ENCODE data around the gene KRTAP5-6.
"Not testable (repeated sequence)": the region's sequence is repeated elsewhere in the genome, so short reads cannot be mapped to it uniquely, and the experiment has no call there.

The KRTAP5-6 gene

DNA sequence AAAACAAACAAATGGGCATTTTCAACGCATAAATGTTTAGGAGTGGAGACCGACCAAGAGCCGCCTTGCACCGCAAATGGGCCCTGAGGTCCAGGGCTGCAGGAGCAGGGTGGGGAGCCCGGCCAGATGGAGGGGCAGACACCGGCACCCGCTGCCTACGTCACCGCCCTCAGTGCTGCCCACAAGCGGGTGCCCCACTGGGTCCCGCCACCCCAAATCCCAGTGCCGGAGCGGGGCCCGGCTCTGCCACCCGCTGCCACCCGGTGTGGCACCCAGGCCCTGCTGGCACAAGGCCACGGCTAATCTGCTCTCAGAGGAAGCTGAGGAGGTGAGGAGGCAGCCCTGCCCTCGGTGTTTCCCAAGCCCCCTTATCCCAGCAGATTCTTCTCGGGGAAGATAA lies 13.8 kb upstream of the KRTAP5-6 start:
- in situ Hi-C loops (cut with MboI; ENCODE audit: low sequenced_read_pairs) = not testable (repeated sequence)

DNA sequence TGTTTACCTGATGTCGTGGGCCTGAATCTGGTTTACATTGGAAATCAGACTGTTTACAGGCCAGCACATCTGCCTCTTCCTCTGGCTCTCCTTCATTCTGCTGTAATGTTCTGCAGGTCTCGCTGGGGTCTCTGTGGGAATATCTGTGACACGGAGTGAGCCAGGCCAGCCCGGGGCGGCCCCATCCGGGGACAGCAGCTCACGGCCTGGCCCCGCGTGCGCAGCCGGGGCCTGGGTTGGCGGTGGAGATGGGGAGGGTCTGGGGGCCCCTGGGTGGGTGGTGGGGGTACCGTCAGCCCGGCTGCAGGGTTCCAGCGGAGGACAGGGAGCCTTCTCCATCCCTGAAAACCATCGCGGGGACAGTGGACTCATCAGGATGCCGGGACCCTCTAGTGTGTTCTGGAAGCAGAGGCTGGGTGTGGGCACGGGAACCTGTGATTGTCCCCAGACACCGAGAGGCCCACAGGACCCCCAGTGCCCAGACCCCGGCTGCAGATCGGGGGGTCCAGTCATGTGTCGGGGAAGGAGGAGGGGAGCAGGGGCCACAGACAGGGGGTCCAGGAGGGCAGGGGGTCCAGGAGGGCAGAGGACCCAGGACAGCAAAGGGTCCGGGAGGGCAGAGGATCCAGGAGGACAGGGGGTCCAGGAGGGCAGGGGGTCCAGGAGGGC lies 13.0 kb upstream of the KRTAP5-6 start:
- in situ Hi-C loops (cut with MboI; ENCODE audit: low sequenced_read_pairs) = not testable (repeated sequence)

DNA sequence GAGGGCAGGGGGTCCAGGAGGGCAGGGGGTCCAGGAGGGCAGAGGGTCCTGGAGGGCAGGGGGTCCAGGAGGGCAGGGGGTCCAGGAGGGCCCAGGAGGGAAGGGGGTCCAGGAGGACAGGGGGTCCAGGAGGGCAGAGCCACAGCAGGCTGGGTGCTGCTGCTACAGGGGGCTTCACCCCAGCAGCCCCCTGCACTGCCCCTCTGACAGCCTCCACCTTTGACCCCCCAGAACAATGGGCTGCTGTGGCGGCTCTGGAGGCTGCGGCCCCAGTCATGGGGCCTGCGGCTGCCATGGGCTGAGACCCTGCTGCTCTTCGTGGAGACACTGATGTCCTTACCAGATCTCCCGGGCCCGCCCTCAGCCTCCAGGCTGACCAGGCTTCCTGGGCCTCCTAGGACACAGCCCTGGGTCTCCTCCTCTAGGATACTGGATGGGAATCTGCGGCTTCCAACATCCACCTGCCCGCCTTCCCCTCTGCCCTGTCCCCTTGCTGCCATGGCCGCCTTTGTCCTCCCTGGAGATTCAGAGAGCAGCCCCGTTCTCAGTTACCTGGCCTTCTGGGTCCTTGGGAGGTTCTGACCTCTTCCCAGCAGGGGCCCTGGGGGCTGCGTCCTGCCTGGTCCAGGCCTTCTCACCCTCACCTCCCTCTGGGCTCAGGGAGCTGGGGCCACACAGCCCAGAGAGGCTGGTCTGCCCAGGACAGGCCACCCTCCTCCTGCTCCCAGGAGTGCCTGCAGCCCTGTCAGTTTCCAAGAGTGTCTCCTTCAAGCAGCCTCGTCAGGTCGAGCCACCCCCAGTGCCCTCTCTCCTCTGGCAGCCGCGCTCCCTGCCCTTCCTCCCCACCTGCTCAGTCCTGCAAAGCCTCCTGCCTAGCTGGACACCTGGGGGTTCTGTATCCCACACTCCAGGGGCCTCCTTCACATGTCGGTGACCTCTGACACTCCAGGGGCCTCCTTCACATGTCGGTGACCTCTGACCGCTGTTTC lies 11.8 kb upstream of the KRTAP5-6 start:
- in situ Hi-C loops (cut with MboI; ENCODE audit: low sequenced_read_pairs) = not testable (repeated sequence)

DNA sequence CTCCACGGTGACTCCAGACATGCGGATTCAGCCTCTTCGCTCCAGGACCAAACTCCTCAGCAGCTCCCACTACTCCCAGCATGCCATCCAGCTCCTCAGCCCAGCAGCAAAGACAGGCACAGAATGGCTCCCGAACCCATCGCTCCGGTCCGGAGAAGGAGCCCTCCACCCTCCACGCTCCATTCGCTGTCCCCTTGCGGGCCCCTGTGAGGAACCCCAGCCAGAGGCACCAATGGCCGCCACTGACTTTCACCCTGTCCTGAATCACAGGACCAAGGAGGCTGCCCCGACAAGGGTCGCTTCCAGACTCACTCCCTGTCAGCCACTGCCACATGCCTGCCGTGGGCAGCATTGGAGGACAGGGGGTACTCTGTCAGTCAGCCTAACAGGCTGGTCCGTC lies 10.8 kb upstream of the KRTAP5-6 start:
- in situ Hi-C loops (cut with MboI; ENCODE audit: low sequenced_read_pairs) = not testable (repeated sequence)

DNA sequence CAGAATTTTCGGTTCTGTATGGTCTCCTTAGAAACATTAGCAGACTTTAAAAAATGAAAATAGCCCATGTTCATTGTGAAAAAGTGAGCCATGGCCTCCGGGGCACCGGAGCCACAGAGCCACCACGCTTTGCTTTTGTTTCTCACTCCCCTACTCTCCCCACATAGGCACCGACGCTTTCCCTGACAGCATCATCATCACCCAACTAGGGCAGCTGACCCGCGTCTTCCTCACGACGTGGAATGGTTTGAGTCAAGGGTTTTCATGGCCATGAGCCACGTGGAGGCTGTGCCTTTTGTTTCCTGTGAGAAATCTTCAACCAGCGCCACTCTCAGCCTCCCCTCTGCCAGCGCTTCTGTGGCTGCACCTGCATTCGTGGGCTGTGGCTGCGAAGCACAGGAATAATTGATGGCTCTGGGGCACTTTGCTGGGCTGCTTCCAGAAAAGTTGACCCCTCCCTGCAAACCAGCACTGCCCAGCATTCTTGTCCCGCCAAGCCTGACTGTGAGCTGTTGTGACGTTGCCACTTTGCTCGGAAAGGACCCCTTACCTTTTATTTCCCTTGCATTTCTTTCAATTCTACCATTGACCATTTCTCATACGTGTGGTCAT lies 8.6 kb upstream of the KRTAP5-6 start:
- in situ Hi-C loops (cut with MboI; ENCODE audit: low sequenced_read_pairs) = not testable (repeated sequence)

DNA sequence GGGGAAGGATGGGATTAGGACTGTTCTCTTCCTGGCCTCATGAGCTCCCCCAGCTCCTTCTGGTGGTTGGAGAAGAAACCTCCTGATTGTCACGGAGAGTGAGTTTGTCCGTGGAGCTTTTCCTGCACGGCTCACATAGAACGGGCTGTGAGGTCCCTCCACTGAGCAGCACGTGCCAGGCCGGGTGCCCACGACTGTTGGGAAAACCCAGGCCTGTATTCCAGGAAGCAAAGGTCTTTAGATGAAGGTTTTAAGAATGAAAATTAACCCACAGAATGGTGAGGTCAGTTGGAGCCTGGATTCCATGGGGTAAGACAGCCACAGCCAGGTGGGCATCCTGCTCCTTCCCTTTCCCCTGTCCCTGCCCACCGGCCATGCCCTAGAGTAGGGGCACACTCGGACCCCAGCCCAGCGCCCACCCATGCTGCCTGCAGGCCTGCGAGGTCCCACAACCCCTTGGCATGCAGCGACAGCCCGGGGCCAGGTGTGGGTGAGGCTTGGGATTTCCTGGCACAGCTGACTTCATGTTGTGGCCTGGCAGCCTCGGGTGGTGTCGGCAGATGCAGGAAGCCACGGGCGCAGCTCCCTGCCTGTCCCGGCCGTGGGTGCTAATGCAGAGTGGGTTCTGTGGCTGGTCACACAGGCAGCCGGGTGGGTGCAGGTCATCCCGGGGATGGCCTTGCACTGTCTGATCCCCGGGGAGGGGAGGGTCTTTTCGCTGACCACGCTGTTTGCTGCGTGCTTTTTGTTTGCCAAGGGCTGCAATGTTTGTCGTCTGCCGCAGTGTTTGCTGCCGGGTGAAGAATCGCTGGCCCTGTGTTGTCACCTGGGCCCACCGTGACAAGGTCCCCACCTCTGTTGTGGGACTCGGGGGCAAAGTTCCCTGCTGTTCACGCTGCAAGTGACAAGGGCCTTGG lies 7.5 kb upstream of the KRTAP5-6 start:
- in situ Hi-C loops (cut with MboI; ENCODE audit: low sequenced_read_pairs) = not testable (repeated sequence)

DNA sequence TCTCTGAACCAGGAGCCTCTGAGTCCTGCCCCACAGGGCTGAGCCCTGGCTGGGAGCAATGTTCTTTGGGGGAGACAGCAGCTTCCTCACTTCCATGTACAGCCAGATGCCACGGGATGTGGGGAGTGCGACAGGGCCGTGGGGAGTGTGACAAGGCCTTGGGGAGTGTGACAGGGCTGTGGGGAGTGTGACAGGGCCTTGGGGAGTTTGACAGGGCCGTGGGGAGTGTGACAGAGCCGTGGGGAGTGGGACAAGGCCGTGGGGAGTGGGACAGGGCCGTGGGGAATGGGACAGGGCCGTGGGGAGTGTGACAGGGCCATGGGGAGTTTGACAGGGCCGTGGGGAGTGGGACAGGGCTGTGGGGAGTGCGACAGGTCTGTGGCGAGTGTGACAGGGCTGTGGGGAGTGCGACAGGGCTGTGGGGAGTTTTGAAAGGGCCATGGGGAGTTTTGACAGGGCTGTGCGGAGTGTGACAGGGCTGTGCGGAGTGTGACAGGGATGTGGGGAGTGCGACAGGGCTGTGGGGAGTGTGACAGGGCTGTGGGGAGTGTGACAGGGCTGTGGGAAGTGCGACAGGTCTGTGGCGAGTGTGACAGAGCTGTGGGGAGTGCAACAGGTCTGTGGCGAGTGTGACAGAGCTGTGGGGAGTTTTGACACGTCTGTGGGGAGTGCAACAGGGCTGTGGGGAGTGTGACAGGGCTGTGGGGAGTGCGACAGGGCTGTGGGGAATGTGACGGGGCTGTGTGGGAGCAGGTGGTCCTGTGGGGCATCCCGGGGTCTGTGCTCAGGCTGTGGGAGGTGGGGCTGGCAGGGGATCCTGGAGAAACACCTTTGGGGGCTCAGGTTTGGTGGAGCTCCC lies 6.6 kb upstream of the KRTAP5-6 start:
- in situ Hi-C loops (cut with MboI; ENCODE audit: low sequenced_read_pairs) = no loop called here

DNA sequence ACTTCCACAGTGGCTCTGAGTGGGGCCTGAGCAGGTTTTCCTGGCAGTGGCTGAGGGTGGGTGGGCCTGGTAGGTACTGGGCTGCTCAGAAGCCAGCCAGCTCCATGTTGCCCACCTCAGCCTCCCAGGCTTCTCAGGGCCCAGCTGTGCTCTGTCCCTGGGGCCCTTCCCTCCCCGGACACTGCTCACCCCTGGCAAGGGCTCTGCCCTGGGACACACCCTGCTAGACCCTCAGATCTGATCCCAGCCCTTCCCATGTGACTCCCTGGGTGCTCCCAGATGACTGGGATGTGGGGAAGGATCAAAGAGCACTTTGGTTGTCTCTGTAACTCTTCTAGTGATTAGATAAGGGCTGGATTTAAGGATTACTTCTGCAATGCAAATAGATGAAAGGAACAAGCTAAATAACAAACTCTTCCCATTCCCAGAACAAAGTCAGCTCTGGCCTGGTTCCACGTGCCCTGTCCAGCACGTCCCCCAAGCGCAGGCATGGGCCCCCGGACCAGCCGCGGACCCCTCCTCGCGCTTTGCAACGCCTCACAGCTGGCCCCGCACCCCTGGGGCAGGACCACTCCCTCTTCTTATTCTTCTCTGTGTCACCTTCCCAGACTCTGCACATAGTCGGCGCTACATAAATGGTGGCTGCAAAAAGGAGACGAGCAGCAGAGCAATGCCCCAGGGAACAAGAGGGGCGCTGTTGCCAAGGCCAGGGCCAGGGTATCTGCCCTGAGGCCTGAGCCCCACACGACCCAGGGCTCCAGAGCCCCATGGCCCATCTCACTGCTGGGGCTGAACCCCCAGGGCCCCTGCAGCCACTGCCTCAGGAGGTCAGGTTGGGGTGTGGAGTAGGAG lies 5.7 kb upstream of the KRTAP5-6 start:
- in situ Hi-C loops (cut with MboI; ENCODE audit: low sequenced_read_pairs) = no loop called here

DNA sequence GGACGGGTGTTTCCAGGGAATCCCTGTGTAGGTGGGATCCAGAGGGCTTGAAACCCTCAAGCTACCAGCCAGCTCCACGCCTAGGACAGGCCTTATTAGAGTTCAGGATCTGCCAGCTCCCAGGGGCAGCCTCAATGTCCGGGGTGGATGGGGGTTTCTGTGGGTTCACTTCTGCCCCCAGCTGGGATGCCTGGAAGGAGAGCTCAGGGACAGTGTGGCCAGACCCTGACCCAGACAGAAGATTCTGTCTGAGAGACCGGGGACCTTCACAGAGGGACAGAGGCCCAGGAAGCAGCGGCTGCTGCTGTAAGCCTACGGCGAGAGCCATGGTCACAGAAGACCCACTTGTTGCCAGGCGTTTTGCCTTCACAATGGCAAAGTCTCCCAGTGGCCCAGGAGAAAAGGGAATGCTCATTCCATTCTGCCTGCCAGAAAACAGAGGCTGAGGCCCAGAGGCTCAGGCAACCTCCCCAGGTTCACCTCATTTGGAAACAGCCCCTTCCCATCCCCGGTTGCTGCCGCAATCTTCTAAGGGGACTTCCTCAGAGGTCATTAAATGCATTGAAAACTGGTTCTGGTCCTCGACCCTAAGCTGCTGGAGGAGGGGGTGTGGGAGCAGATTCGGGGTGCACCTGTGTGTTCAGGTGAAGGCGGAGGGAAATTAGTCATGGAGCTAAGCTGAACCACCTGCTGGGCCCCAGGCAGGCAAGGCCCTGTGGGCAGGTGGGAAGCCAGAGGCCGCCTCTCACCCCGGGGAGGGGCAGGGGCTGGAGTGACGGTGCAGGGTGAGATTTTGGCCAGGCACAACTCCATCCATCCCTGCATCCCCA lies 4.9 kb upstream of the KRTAP5-6 start:
- in situ Hi-C loops (cut with MboI; ENCODE audit: low sequenced_read_pairs) = no loop called here

DNA sequence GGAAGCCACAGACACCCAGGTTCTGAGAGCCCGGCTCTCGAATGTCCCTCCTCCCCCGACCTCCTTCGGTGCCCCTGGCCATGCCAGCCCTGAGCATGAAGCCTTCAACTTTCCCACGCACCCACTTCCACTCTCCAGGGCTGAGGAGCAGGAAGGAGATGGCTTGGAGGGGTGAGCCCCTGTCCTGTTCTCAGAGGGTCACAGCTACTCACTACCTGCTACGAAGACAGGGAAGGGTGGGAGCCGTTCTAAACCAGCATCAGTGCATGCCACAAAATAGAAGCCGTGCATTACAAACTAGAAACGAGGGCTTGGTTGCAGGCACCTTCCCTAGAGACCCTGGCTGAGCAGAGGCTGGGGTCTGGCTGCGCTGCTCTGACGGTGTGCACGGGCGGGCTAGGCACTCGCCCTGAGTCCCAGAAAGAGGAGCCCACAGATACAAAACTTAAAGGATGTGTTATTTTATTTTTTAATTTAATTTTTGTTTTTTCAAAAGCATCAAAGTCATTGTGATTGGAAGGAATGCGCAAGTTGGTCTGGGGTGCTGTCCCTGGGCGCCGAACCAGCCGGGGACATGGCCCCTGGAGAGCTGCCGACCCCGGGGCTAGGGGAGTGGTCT lies 4.2 kb upstream of the KRTAP5-6 start:
- in situ Hi-C loops (cut with MboI; ENCODE audit: low sequenced_read_pairs) = no loop called here

DNA sequence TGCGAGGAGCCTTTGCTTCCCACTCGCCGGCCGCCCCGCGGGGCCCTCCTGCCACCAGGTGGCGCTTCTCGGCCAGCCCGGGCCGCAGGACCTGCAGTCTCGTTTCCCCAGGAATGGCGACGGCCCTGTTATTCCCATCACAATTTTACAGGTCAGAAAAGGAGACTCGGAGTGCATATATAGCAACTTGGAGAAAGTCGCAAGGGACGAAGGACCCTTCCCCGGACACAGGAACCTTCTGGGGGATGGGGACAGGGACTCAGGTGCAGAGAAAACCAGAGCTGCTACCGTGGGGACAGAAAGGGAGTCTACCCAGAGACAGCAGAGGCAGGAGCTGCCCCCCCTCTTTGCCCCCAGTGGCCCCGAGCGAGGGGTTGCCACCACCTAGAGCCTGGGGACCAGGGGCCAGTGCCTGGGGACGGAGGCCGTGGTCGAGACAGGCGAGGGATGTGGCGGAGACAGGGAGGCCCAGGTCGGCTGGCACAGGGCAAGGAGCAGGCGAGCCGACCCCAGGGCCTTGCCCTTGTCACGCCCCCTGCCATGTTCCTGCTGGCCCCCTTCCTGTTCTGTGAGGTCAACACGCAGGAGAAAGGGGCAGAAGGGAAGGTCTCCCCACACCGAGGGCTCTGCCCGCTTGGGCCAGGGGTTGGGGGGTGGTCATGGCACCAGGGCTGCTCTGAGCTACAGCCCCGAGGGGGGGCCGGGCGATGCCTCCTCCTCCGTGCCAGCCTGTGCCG lies 3.5 kb upstream of the KRTAP5-6 start:
- in situ Hi-C loops (cut with MboI; ENCODE audit: low sequenced_read_pairs) = no loop called here

DNA sequence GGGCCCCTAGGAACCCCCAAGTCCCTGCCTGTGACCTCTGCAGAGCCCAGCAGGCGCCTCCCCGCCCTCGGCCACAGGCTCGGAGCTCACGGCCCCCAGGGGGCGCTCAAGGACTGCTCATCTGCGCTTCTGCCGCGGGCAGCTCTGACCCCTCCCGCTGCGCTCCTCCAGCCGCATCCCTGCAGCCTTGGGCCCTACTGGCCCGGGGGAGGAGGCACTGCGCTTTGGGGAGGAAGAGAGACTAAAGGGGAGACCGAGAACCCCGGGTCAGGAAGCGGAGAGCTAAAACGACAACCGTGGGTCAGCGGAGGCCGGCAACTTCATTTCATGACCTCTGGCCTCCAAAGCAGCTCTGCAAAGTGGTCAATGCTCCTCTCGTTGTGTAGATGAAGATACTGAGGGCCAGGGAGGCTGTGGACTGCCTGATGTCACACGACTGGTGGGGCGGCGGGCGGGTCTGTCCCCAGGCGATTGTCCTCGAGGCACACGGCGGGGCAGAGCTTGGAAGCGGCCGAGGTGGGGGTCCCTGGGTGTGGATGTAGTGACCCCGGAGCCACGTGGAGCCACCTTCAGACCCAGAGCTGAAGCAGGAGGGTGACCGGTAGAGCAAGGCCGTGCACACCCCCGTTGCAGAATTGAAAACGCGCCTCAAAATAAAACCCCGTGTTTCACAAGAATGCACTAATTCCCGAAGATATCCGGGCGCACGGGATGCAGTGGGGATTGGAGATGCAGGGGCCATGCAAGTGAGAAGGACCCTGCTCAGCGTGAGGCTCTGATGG lies 2.7 kb upstream of the KRTAP5-6 start:
- in situ Hi-C loops (cut with MboI; ENCODE audit: low sequenced_read_pairs) = no loop called here

DNA sequence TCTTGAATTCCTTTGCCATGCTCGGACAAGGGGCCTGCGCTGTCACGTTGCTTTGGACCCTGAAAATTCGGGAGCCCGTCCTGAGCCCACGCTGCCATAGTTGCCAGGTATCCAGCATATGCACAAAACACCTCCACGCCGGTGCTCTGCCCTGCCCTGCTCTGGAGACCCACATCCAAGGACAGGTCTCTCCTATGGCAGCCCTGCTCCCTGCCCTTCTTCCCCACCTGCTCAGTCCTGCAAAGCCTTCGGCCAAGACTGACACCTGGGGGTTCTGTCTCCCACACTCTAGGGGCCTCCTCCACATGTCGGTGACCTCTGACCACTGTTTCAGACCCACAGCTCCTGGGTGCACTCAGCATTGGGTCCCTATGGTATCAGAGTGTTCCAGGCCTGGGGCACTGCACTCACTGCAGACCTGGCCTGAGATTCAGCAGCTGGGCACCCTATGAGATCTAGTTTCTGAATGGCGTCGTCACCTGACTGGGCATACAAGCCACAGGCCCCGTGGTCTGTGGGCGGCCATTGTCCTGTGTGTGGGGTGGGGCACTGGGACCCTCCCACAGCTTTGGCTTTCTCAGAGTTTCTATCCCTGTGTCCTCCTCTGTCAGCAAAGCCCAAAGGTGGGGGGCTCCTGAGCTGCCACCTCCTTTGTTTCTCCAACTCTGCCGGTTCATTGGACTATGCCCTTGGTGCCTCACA lies 2.0 kb upstream of the KRTAP5-6 start:
- in situ Hi-C loops (cut with MboI; ENCODE audit: low sequenced_read_pairs) = no loop called here

DNA sequence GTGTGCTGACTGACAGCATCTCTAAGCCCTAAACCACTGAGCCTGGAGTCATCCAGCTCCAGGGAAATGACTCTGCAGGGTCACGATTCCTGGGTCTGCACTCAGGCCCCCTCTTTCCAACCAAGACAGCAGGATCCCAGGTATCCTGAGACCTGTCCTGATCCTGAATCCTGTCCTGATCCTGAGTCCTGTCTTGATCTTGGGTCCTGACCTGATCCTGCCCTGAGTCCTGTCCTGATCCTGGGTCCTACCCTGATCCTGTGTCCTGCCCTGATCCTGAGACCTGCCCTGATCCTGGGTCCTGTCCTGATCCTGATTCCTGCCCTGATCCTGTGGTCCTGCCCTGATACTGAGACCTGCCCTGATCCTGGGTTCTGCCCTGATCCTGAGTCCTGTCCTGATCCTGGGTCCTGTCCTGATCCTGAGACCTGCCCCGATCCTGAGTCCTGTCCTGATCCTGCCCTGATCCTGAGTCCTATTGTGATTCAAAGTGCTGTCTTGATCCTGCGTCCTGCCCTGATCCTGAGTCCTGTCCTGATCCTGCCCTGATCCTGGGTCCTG lies 1.4 kb upstream of the KRTAP5-6 start:
- in situ Hi-C loops (cut with MboI; ENCODE audit: low sequenced_read_pairs) = no loop called here

DNA sequence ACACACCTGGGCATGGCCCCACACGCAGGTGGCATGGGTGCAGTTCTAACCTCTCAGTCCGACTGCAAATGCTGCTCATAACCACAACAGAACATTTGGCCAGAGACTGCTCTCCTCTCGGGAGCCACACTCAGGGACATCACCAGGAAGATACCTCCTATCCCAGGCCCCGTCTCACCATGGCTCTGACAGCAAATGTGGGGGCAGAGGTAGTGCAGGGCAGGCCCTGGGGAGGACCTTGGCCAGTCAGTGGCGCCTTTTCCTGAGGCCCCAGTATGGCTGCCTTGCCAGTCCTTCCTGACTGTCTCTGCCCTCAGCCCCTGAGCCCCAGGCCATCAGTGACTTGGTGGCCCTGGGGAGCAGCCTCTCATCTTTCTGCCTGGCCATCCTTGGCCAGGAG lies 2.8 kb downstream of the KRTAP5-6 start:
- in situ Hi-C loops (cut with MboI; ENCODE audit: low sequenced_read_pairs) = loop anchor here (25.0 kb wide), 1 partner anchor 113 kb away; no protein-coding TSS in a partner anchor
